Measurements from ENCODE around the gene TRIO.

TRIO gene

DNA sequence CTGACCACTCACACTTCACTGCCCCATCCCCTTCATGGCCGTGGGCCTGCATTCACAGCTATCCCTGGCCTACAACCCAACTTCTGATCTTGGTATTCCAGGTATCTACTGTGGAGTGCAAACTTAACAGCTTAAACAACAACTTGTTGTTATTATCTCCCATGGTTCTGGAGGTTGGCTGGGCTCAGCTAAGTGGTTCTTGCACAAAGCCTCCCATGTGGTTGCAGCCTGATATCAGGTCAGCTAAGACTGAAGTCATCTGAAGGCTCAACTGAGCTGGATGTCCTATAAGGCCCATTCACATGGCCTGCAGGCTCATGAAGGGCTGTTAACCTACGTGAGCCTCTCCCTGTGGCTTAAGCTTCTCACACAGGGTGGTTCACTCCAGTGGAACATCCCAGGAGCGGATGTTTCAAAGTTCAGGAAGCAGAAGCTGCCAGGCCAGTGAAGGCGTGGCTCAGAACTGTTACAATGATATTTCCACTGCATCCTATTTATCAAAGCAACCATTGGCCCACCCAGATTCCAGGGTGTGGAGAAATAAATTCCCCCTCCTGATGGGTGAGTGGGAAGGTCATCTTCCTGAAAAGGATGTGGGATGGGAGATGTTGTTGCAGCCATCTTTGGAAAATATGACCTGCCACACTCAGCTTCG is 30.0 kb upstream of the TRIO start:
- H3K4me3 ChIP-seq (ENCODE audit: control insufficient read depth, low read depth, low read length): no peak overlapping the region
- TF ChIP-seq, protein P1, sequence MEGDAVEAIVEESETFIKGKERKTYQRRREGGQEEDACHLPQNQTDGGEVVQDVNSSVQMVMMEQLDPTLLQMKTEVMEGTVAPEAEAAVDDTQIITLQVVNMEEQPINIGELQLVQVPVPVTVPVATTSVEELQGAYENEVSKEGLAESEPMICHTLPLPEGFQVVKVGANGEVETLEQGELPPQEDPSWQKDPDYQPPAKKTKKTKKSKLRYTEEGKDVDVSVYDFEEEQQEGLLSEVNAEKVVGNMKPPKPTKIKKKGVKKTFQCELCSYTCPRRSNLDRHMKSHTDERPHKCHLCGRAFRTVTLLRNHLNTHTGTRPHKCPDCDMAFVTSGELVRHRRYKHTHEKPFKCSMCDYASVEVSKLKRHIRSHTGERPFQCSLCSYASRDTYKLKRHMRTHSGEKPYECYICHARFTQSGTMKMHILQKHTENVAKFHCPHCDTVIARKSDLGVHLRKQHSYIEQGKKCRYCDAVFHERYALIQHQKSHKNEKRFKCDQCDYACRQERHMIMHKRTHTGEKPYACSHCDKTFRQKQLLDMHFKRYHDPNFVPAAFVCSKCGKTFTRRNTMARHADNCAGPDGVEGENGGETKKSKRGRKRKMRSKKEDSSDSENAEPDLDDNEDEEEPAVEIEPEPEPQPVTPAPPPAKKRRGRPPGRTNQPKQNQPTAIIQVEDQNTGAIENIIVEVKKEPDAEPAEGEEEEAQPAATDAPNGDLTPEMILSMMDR (conservative IDR thresholded peaks at IDR 0.05; ENCODE audit: control insufficient read depth, insufficient read depth, low read depth, low read length): no peak
- no peak for DNase-seq (ENCODE audit: low read depth)

DNA sequence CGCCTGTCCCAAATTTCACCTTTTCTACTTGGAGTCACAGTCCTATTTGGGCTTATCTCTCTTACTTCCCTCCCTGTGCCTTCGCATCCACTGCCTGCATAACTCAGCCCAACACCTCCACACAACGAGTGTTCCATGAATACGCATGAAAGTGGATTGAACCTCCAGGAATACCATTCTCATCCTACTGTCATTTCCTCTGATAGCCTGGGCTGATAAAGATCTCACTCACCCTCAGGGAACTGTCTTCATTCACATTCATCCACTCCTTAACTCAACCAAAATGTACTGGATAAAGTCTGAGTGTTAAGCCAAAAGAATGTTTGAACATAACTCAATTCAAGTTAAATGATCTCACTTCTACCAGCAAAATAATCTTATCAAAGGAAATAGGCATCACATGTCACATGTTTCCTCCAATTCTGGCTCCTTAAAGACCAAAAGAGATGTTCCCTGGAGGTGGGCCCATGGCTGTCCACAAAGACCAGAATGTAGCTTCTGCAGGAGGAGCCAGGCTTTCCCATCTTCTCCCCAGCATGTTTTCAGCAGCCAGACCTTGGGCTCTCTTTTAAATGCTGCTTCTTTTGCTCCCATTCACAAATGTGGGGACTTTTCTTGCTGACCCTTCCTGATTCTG is 28.4 kb upstream of the TRIO start:
- no peak for DNase-seq (ENCODE audit: low read depth)
- TF ChIP-seq, protein P1 (conservative IDR thresholded peaks at IDR 0.05; ENCODE audit: control insufficient read depth, insufficient read depth, low read depth, low read length): no peak
- H3K4me3 ChIP-seq (ENCODE audit: control insufficient read depth, low read depth, low read length): no peak overlapping the region

DNA sequence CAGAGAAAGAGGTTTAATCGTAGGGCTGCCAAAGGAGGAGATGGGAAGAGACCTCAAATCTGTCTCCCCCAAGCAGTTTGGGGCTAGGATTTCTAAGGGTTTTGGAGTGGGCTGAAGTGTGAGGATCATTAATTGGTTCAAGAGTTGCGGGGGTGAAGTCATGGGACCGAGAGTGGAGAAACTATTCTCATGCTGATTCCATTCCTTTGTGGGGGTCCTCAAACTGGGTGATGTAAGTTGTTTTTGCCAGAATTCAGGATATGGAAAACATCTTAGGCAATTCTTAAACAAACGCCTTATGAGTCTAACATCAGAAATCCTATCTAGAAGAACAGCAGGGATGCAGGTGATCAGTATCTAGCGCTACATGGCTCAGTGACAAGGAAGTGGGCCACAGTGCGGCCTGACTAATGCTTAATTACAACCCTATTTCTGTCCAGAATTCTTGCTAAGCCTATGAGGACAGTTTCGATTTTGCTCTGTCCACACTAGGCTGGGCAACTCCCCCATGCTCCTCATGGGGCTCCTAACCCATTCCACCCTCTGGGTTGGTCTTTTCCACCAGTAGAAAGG is 27.7 kb upstream of the TRIO start:
- TF ChIP-seq, protein P1 (conservative IDR thresholded peaks at IDR 0.05; ENCODE audit: control insufficient read depth, insufficient read depth, low read depth, low read length): no peak
- peak; percentile 23 for DNase-seq (ENCODE audit: low read depth)
- no peak overlapping the region for H3K4me3 ChIP-seq (ENCODE audit: control insufficient read depth, low read depth, low read length)

DNA sequence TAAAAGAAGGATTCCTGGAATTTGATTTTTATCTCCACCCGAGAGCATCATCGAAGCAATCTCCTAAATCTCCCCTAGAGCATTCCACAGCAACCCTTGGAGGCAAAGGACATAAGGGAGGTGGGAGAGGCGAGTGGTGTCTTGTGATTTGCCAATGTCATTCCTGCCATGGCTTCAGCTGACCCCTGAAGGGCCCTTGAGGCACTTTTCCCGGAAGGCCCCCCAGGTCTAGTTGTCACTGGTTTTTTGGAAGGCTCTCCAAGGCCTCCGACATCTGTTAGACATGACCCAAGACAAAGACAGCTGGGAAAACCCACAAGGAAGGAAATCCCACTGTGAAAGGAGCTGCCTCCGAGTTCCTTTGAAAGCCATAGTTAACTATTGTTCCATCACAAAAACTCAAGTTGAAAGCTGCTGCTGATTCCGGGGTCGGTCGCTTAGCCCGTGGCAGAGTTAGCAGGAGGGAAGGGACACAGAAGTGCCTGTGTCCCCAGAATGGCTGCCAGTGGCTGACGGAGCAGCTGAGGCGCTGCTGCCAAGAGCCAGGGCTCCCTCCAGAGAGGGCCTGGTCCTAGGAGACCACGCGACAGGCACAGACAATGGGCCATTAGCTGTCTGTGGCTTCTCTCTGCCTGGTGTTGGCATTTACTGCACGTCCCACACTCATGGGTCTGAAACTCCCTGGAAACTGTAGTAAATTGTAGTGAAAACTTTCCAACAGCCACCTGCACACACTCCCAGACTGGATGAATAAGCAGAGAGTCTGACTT is 24.4 kb upstream of the TRIO start:
- no peak overlapping the region for H3K4me3 ChIP-seq (ENCODE audit: control insufficient read depth, low read depth, low read length)
- TF ChIP-seq, protein P1 (conservative IDR thresholded peaks at IDR 0.05; ENCODE audit: control insufficient read depth, insufficient read depth, low read depth, low read length): no peak
- DNase-seq (ENCODE audit: low read depth): no peak

DNA sequence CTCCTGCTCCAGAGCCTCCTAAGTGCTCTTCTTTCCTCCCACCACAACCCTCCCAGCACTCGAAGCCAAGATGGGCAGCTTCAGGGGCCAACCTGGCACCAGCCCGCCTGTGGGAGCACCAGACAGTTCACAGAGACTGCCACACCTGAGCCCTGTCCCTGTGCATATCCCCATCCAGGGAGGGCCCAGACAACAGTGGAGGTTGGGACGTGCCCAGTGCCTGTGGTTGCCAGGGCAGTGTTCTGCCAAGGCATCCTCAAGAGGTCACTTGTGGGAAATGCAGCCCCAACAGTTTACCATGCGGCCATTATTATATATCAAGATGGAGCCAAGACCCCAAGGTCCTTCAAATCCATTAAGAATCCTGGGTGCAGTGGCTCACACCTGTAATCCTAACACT is 23.0 kb upstream of the TRIO start:
- H3K4me3 ChIP-seq (ENCODE audit: control insufficient read depth, low read depth, low read length): no peak overlapping the region
- TF ChIP-seq, protein P1 (conservative IDR thresholded peaks at IDR 0.05; ENCODE audit: control insufficient read depth, insufficient read depth, low read depth, low read length): no peak
- DNase-seq (ENCODE audit: low read depth): no peak

DNA sequence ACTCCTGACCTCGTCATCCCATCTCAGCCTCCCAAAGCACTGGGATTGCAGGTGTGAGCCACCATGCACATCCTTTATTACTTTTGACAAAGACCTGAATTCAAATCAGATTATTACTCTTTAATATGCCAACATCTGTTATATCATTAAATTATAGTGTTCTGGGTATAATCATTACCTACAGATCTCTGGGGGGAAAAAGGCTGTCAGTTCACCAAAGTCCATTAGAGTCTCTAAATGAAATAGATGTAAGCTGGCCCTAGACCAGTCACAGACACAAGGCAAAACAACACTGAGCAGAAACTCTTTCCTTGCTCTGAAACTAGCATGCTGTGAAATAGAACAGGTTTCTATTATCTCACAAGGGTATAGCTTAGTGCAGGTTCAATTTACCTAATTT is 21.6 kb upstream of the TRIO start:
- DNase-seq (ENCODE audit: low read depth): no peak
- no peak overlapping the region for H3K4me3 ChIP-seq (ENCODE audit: control insufficient read depth, low read depth, low read length)
- TF ChIP-seq, protein P1 (conservative IDR thresholded peaks at IDR 0.05; ENCODE audit: control insufficient read depth, insufficient read depth, low read depth, low read length): no peak

All from fibroblast of mammary gland (primary cell).